GM21619 (cell line): ENCODE results near the gene STARD8.
A peak's percentile ranks its signal among the peaks of the same experiment; 100 is the strongest.
"Not testable (repeated sequence)": the region's sequence is repeated elsewhere in the genome, so short reads cannot be mapped to it uniquely, and the experiment has no call there.

Experiments used
- ATAC-seq: cut with Tn5 transposase; IDR thresholded peaks from one replicate; pipeline ENCODE4 v1.9.1; 2021; ENCODE audit not compliant: unreplicated experiment

The STARD8 gene

DNA sequence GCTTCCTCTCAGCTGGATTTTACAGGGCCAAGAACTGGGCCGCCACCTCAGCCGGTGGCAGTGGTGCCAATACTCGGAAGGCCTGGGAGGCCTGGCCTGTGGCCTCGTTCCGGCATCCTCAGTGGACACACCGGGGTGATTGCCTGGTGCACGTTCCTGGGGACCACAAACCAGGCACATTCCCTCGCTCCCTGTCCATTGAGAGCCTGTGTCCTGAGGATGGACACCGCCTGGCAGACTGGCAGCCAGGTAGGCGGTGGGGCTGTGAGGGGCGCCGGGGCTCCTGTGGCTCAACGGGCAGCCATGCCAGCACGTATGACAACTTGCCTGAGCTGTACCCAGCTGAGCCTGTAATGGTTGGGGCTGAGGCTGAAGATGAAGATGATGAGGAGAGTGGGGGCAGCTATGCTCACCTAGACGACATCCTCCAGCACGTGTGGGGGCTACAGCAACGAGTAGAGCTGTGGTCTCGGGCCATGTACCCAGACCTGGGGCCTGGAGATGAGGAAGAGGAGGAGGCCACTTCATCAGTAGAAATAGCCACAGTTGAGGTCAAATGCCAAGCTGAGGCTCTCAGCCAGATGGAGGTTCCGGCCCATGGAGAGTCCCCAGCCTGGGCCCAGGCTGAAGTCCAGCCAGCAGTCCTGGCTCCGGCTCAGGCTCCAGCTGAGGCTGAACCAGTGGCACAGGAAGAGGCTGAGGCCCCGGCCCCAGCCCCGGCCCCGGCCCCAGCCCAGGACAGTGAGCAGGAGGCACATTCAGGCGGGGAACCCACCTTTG is 70.4 kb downstream of the STARD8 start:
- no peak for ATAC-seq

DNA sequence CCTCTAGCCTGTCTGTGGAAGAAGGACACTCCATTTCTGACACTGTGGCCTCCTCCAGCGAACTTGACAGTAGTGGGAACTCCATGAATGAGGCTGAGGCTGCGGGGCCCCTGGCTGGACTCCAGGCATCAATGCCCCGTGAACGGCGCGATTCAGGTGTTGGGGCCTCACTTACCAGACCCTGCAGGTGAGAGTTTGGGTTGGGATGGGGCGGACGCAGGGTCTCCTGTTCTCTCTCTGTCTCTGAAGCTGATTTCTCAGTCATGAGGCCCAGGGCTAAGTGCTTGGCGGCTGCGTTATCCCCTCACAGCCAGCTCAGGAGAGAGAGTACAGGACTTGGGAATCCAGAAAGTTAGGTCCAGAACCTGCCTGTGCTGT is 71.0 kb downstream of the STARD8 start:
- no peak for ATAC-seq

DNA sequence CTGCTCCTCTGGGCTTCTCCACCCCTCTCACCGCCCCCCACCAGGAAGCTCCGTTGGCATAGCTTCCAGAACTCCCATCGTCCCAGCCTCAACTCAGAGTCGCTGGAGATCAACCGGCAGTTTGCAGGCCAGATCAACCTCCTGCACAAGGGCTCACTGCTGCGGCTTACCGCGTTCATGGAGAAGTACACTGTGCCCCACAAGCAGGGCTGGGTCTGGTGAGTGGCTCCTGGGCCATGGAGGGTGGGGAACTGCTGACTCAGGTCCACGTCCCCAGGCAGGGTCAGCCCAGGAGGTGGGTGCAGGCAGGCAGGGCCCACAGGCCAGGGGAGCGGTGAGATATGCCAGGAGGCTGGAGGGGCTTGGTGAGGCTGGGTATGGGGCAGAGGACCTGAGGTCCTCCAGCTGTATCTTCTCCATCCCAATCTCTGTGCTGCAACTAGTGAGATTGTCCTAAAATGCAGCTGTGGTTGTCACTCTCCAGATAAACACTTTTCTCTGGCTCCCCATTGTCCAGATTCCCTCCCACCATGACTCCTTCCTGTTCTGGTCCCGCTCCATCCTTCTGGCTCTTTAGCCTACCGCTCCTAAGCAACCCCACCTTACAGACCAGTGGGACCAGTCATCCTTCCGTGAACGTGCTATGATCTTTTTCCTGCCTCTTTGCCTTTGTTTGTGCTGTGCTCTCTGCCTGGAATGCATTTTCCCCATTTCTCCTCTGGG is 71.9 kb downstream of the STARD8 start:
- no peak for ATAC-seq

DNA sequence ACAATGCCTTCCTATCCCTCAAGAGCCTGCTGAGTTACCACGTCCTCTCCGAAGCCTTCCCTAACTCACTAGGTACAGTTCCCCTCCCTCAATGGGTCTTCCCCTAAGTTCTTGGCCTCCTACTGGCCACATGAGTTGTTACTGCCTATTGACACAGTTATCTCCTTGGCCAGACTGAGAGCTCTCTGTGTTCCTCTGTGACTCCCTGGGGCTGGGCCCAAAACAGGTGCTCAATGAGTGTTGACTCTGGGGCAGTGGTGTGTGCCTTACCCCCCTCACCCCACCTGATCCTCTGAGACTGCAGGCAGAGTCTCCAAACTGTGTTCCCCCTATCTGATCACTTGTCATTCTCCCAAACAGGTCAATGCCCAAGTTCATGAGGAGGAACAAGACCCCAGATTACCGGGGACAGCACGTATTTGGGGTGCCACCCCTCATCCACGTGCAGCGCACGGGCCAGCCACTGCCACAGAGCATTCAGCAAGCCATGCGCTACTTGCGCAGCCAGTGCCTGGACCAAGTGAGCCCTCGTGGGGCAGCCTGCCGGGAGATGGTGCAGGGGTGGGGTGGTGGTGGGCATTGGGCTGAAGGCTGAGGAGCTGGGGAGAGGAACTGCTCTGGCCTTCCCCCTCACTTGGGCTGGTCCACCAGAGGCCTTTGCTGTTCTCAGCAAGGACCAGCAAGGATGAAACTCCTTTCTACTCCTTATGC is 72.6 kb downstream of the STARD8 start:
- ATAC-seq: no peak

DNA sequence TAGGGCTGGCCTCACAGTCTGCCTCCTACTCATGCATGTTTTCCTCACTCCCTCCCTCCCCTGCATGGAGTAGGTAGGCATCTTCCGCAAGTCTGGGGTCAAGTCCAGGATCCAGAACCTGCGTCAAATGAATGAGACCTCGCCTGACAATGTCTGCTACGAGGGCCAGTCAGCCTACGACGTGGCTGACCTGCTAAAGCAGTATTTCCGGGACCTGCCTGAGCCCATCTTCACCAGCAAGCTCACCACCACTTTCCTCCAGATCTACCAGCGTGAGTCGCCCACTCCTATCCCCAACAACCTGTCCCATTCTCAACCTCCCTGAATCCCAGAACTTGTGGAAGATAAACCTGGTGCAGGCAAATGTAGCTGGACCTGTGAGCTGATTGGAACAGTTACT is 73.4 kb downstream of the STARD8 start:
- ATAC-seq: no peak

DNA sequence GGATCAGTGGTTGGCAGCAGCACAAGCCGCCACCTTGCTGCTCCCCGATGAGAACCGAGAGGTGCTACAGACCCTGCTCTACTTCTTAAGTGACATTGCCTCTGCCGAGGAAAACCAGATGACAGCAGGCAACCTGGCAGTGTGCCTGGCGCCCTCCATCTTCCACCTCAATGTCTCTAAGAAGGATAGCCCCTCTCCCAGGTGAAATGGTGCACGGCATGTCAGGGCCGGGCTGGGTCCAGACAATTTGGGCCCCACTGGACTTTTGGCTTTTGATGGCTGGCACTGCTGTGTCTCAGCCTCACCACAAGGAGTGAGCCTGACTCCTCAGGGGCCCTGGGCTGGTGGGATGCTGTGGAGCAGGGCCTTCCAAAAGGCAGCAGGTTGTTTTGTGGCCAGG is 74.1 kb downstream of the STARD8 start:
- no peak for ATAC-seq

DNA sequence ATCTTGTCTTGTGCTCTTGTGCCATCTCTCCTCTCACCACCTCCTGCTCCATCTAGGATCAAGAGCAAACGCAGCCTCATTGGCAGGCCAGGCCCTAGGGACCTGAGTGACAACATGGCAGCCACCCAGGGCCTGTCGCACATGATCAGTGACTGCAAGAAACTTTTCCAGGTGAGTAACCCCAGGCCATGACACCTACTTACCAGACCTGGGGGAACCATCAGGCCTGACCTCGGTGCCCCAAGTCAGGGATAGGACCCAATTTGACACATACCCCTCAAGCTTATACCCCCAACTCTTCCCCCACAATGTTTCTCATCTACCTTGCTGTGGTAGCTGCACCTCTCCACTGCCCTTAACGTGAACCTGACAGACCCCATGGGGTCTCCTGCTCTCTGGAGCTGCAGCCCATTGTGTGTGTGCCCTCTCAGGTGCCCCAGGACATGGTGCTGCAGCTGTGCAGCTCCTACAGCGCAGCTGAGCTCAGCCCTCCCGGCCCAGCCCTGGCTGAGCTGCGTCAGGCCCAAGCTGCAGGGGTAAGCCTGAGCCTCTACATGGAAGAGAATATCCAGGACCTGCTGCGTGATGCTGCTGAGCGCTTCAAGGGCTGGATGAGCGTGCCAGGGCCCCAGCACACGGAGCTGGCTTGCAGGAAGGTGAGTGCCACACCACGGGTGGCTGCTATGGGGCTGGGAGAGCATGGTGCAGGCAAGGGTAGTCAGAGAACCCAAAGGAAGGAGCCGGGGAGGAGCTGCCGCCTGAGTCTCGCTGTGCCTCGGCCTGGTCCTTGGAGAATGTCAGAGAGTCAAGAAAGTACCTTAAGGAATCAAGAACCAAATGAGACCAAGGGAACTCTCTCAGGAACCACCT is 74.8 kb downstream of the STARD8 start:
- no peak for ATAC-seq

DNA sequence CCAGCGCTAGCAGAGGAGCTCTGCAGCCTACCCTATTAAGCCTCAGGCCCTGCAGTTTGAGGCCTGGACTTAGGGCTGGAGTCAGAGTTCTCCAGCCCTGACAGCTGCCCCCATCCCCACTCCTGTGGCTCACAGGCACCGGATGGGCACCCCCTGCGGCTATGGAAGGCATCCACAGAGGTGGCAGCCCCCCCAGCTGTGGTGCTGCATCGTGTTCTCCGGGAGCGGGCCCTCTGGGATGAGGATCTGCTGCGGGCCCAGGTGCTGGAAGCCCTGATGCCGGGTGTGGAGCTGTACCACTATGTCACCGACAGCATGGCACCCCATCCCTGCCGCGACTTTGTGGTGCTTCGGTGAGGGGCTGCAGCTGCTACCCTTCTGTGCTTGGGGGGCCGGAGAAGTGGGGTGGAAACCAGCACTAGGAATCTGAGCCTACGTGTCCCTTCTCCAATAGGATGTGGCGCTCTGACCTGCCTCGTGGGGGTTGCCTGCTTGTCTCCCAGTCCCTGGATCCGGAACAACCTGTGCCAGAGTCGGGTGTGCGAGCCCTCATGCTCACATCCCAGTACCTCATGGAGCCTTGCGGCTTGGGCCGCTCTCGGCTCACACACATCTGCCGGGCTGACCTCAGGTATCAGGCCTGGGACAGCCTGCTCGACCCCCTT is 76.2 kb downstream of the STARD8 start:
- no peak for ATAC-seq

DNA sequence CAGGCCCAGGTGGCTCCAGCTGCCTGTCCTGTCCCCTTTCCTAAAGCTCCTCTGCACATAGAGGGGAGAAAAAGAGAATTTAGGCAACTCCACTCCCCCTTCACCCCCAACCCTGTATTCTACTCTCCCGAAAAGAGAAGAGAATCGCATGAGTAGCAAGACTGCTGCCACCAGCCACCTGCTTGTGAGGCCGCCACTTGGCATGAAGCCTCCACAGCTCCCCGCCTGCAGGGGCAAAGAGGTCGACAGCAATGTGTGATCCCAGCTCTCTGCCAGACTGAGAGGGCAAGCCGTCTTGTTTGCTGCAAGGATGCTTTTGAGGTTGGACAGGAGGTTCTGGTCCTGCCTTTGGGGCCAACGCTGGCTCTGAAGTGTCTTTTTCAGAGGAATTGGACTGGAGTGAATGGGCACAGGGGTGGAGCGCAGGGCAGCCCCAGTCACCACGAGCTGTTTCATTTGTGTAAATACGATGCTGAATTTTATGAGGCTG is 77.1 kb downstream of the STARD8 start:
- no peak for ATAC-seq

DNA sequence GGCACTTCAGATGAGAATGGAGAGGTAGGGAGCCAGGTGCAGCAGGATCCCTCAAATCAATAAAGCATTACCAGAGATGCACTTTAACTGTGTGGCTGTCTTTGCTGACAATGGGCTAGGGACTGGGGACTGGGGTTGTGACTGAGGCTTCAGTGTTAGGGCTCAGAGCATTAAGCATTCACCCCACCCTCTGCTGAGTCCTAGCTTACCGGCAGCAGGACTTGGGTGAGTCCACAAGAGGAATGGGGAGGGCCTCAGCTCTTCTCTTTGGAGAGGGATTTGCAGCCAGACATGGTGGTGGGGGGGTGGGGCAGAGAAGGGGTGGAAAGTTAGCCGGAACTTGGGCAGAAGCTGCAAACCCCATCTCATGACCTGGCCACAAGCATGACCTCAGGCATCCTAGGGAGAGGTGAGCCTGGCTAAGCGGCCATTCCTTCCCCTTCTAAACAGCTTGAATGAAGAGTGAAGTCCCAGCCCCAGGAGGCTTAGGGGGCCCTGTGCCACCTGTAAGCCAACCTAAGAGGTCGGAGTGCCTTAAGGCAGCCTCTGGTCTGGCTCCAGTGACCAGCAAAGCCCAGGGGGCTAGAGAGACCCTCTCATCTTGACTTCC is 78.4 kb downstream of the STARD8 start:
- ATAC-seq: no peak

DNA sequence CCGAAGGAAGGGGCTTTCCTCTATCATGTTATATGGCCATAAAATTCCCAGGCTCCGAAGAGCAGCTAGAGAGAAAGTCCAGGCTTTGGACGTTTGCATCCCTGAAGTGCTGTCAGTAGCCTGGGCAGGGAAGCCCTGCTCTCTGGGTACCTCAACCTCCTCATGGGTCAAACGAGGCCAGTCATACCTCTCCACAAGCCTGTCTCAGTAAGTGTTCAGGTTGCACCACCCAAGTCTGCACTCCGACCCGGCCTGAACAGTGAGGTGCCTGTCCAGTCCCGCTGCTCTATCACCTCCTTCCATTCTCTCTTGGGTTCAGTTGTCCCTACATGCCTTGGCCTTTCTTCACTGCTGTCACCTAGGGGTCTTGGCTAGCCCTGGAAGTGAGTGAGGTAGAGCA is 78.9 kb downstream of the STARD8 start:
- no peak for ATAC-seq

DNA sequence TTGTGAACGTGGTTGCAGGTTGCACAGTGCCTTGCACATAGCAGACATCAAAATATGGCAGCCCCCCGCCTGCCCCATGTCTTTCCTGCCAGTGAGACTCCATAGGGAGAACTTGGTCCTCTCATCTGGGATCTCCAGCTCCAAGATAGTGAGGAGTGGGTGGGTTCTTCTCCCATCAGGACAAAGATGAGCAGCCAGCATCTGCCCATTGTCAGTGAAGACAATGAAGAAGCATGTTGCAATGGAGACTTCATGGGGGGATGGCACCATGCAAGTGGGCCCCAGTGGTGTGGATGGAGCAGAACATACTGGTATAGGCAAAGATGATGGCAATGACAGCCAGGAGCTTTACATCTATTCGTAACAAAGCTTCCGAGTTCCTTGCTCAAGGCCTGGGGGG is 80.2 kb downstream of the STARD8 start:
- no peak for ATAC-seq

DNA sequence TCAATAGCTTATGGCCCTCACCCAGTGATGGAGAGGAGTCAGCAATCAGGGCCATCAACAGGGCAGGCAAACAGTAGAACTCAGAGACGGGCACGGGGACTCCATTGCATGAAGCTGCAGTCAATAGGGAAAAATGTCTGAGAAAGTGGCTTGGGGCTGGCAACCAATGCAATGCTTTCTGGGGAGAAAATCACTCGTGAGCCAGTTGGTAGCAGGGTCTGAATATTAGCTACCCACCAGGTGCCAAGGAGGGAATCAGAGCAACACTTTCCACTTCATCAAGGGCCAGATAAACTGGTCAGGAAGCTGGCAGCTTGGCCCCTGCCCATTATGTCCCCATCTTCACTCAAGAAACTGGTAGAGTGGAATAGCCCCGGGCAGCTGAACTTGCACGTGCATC is 80.7 kb downstream of the STARD8 start:
- ATAC-seq: no peak

DNA sequence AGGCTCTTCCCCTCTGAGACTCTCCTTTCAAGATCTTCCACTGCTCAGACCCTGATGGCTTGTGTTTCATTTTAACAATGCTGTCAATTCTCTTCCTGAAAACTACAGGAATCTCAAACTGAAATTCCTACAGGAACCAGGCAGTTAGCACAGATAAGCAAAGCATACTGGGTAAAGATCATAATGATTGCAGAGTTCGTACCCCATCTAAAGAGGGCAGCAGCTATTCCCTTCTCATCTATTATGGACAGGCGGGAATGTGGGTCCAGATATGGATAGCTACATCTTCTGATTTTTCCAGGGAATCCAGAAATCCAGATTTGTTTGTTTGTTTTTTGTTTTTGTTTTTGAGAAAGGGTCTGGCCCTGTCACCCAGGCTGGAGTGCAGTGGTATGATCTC is 83.8 kb downstream of the STARD8 start:
- no peak for ATAC-seq

DNA sequence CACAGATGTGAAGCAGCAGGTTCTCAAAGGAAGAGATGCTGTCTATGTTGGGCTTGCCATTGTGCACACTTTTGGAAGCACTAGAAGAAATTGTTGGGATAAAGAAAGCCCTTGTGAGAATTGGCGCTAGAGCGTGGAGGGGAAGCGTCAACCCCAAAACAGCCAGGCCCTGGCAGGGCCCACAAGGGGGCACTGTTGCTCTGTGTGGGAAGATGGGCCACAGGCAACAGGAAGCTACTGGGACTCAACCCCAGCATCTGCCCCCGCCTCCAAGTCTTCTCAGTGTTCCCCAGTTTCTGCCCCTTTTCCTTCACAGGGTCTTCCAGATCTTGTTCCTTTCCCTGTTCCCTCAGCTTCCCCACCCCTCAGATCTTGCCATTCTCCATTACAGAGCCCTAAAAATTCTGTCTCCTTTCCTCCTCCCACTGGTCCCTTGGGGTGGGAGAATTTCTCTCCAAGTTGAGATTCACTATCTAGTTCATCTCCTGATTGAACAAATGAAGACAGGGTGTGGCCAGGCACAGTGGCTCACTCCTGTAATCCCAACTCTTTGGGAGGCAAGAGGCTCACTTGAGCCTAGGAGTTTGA is 85.5 kb downstream of the STARD8 start:
- peak; percentile 80 for ATAC-seq

DNA sequence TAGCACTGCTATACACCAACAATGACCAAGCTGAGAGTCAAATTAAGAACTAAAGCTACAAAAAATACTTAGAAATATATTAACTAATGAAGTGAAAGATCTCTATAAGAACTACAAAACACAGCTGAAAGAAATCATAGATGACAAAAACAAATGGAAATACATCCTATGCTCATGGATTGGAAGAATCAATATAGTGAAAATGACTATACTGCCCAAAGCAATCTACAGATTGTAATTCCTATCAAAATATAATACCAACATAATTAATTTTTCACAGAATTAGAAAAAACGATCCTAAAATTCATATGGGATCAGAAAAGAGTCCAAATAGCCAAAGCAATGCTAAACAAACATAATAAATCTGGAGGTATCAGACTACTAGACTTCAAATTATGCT is 87.8 kb downstream of the STARD8 start:
- ATAC-seq: no peak

DNA sequence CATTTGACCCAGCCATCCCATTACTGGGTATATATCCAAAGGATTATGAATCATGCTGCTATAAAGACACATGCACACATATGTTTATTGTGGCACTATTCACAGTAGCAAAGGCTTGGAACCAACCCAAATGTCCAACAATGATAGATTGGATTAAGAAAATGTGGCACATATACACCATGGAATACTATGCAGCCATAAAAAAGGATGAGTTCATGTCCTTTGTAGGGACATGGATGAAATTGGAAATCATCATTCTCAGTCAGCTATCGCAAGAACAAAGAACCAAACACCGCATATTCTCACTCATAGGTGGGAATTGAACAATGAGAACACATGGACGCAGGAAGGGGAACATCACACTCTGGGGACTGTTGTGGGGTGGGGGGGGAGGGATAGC is 94.4 kb downstream of the STARD8 start:
- ATAC-seq: not testable (repeated sequence)

DNA sequence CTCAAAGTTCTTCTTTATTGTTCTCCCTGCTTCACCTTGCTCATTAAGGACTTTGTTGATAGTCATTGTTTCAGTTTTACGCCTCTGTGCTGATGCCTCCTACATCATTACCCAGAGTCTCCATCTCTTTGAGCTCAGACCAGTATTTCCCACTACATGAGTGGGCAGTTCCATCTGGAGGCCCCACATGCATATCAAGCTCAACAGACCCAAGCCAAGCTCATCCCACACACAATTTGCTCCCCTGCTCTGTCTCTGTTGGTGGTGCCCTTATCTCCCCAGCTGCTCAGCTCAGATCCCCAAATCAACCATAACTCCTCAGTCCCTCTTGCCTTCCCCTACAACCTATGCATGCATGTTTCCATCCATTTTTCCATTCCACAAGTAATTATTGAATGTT is 96.3 kb downstream of the STARD8 start:
- ATAC-seq: no peak

DNA sequence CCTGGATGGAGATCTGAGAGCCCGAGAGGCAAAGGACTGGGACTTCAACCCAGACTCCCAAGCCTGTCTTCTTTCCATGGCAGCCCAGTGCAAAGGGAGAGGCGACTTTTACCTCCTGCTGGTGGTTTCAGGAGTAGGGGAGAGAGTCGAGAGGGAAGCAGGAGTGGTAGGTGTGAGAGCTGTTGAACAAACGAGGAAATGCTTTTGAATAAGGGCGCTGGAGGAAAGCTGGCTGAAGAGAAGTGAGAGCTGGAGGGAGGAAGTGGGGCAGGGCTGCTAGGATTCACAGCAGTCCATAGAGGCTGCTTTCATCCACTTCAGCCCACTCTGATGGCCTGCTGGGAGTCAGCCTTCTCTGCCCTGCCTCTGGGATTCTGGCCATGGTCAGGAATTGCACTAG is 99.5 kb downstream of the STARD8 start:
- no peak for ATAC-seq

DNA sequence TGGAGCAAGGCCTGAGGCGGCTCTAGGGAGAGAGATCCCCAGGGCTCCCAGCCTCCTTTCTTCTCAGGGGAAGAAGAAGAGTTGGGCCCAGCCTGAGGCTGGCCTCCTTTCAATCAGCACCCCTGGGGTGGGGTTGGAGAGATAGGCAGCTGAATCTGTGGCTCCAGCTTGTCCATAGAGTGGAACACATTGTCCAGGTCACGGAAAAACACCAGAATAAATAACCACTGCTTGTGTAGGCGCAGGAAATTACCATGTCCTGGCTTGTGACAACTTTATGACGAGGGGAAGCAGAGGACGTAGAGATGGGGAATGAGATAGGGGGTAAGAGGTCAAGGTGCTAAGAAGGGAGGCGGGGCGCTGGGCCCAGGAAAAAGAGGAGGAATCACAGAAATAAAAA is 100.6 kb downstream of the STARD8 start:
- no peak for ATAC-seq
